ENCODE measurements around the gene GOLGA6D.
"Not testable (repeated sequence)": the region's sequence is repeated elsewhere in the genome, so short reads cannot be mapped to it uniquely, and the experiment has no call there.

Gene GOLGA6D

GRCh38 chr15:75333654-75334419, 51.2 kb downstream of the GOLGA6D start:
- not testable (repeated sequence) for DNase-seq (ENCODE audit: low spot score)

DNA sequence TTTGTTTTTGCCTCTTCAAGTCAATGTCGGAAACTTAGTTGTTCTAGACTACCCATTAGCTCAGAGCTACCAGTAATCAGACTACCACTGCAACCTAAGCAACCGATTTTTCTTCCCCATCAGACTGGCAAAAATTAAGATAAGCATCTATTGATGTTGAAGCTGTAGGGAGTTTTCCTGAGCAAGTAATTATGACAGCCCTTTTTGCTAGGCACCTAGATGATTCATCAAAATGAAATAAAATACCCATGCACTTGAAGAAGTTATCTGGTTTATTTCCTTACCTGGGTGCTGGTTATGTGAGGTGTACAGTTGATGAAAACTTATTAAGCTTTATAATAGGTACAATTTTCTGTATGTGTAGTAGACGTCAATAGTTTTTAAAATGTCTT, 52.7 kb downstream of the GOLGA6D start:
- DNase-seq (ENCODE audit: low spot score): no peak

GRCh38 chr15:75335705-75336355, 53.2 kb downstream of the GOLGA6D start, which contains the start of gene COMMD4:
COMMD4 (plus strand) TSS chr15:75336063; CDS start chr15:75336090, 27 bp downstream.
- peak; percentile 93 for DNase-seq (ENCODE audit: low spot score)

GRCh38 chr15:75338661-75339240, 56.1 kb downstream of the GOLGA6D start:
- no peak for DNase-seq (ENCODE audit: low spot score)

- no peak for DNase-seq (ENCODE audit: low spot score)
These were observed 57.1 kb downstream of the GOLGA6D start for GRCh38 chr15:75339531-75340240.

GRCh38 chr15:75342221-75342620, 59.6 kb downstream of the GOLGA6D start:
- no peak for DNase-seq (ENCODE audit: low spot score)

DNA sequence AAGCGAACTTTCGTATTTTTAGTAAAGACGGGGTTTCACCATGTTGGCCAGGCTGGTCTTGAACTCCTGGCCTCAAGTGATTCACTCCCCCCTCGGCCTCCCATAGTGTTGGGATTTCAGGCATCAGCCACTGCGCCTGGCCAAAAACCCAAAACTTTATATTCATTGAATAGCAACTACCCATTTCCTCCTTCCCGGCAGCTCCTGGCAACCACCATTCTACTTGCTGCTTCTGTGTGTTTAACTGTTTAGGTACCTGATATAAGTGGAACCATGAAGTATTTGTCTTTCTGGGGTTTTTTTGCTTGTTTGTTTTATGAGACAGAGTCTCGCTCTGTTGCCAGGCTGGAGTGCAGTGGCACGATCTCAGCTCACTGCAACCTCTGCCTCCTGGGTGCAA, 61.3 kb downstream of the GOLGA6D start:
- DNase-seq (ENCODE audit: low spot score): not testable (repeated sequence)
